ENCODE measurements around the gene NKIRAS1. TPM values are rescaled to one million over a fixed set of nuclear protein-coding genes. Genes with fewer than 3 reads are reported as not detected.

The NKIRAS1 gene
- total and polyA plus RNA-seq, 2 of the 8 experiments (the other 6 are each of a cell fraction or from before 2014, with no cell fraction given): 3.4 to 7.0 TPM

GRCh38 chr3:23964537-23965235 is 47.9 kb upstream of the NKIRAS1 start:
- H4K20me1 ChIP-seq (replicated peaks in 1 of 2; ENCODE audit: control insufficient read depth in 1 of 2, insufficient read depth in 2 of 2, low read length in 2 of 2): no peaks in the 10 kb centered on the region
- 98% methylated on average over 3 of the region's 3 CpGs; no CpG with 5 or more reads in 1 of the 2 experiments for WGBS, 2 experiments (ENCODE audit: extremely low coverage in 1 of 2, insufficient coverage in 1 of 2, insufficient read length in 1 of 2, insufficient replicate concordance in 2 of 2, low coverage in 1 of 2, low lambda C conversion rate in 2 of 2, missing lambda C conversion rate in 1 of 2)
- no peak overlapping the region for H4K5ac ChIP-seq (ENCODE audit: insufficient read length, low read depth, low read length)
- no peak overlapping the region for H2BK12ac ChIP-seq (ENCODE audit: low read depth, low read length)
- no peak overlapping the region for H3K4me2 ChIP-seq (ENCODE audit: insufficient read depth in 1 of 2, low read depth in 2 of 2, low read length in 2 of 2)
- no peak overlapping the region for H2BK20ac ChIP-seq (ENCODE audit: low read length)
- no peak overlapping the region for H2BK15ac ChIP-seq (ENCODE audit: low read length)
- H3K79me1 ChIP-seq (ENCODE audit: low read depth, low read length): no peaks in the 10 kb centered on the region
- H2AFZ ChIP-seq (ENCODE audit: low read length): no peak overlapping the region
- H3K27ac ChIP-seq (ENCODE audit: low read depth, low read length): no peak overlapping the region
- no peak overlapping the region for H3K14ac ChIP-seq (ENCODE audit: insufficient read length)
- no peaks in the 10 kb centered on the region for H3K27me3 ChIP-seq (replicated peaks in 1 of 4; ENCODE audit: control insufficient read depth in 3 of 4, extremely low read depth in 1 of 4, insufficient read depth in 3 of 4, low read length in 3 of 4)
- H3K4me3 ChIP-seq (ENCODE audit: extremely low read depth in 1 of 4, insufficient read depth in 2 of 4, low read depth in 3 of 4, low read length in 4 of 4): no peak overlapping the region
- CTCF ChIA-PET (ENCODE audit: partially characterized antibody): interaction anchor here (0.6 to 1.3 kb wide), 3 partner anchors 10 to 635 kb away, joined by 3 read pairs; no protein-coding TSS in a partner anchor
- H2BK120ac ChIP-seq (replicated peaks; ENCODE audit: low read depth, low read length): no peak overlapping the region
- no peak overlapping the region for H3K4ac ChIP-seq (replicated peaks; ENCODE audit: insufficient read length, low read depth, low read length)
- peaks cover 0 to 74% (median 15%) of the 10 kb centered on the region in 4 experiments; a peak in 6 of 8 replicates for H3K36me3 ChIP-seq (ENCODE audit: control insufficient read depth in 2 of 4, insufficient read depth in 4 of 4, low read length in 3 of 4)
- no peak overlapping the region for H4K8ac ChIP-seq (ENCODE audit: extremely low read depth, insufficient read depth, low read length)
- DNase-seq (ENCODE audit: low read depth in 1 of 2, low spot score in 2 of 2) (no peak), FAIRE-seq (no peak)
- H3K56ac ChIP-seq (replicated peaks; ENCODE audit: insufficient read length, low read depth, low read length): no peak overlapping the region
- H2BK5ac ChIP-seq (ENCODE audit: low read depth, low read length): no peak overlapping the region
- H3K79me2 ChIP-seq (ENCODE audit: control insufficient read depth in 1 of 2, insufficient read depth in 2 of 2, low read length in 2 of 2): peaks cover 0 to 3% of the 10 kb centered on the region in 2 experiments; a peak in 1 of 4 replicates
- no peaks in the 10 kb centered on the region for H3K23me2 ChIP-seq (ENCODE audit: low read depth, low read length)
- H3K18ac ChIP-seq (ENCODE audit: extremely low read depth, low read length): no peak overlapping the region
- no peak overlapping the region for H2AK5ac ChIP-seq (ENCODE audit: low read depth, low read length)
- no peaks in the 10 kb centered on the region for H3K4me1 ChIP-seq (replicated peaks in 1 of 4; ENCODE audit: control insufficient read depth in 3 of 4, insufficient read depth in 4 of 4, low read length in 3 of 4)
- no peak overlapping the region for H4K91ac ChIP-seq (replicated peaks; ENCODE audit: insufficient read length, low read length)
- no peaks in the 10 kb centered on the region for H3K9me3 ChIP-seq (ENCODE audit: insufficient read depth in 2 of 2, low read depth in 1 of 2, low read length in 1 of 2)
- TF ChIP-seq YY1 (IDR thresholded peaks at IDR 0.05; ENCODE audit: low read depth, low read length): no peak
- no peak for TF ChIP-seq CEBPB (IDR thresholded peaks at IDR 0.05; ENCODE audit: low read depth, low read length)
- no peak overlapping the region for H3K23ac ChIP-seq (ENCODE audit: insufficient read length)
- no peak overlapping the region for H3K9ac ChIP-seq (replicated peaks in 1 of 4; ENCODE audit: extremely low read depth in 1 of 4, low read depth in 3 of 4, low read length in 3 of 4)
- POLR2A ChIA-PET (ENCODE audit: partially characterized antibody): interaction anchor here (1.1 to 1.6 kb wide), 3 partner anchors 9 to 47 kb away, joined by 3 to 4 read pairs (median 3); partner anchors contain the start of genes NKIRAS1 and RPL15

Measured in H1 (cell line).